Measurements from ENCODE around the gene SWSAP1. TPM values are rescaled to one million over a fixed set of nuclear protein-coding genes. Genes with fewer than 3 reads are reported as not detected.

The SWSAP1 gene
- total and polyA plus RNA-seq, 2 of the 8 experiments (the other 6 are each of a cell fraction or from before 2014, with no cell fraction given) = 3.1 to 5.2 TPM

GRCh38 chr19:11382898-11383705 is 8.6 kb downstream of the SWSAP1 start (continued):
- no peak for TF ChIP-seq GABPA (IDR thresholded peaks at IDR 0.05; ENCODE audit: borderline replicate concordance, insufficient read depth, low read length)
- peak; percentile 92 to 94 (median 92) for TF ChIP-seq CTCF (IDR thresholded peaks at IDR 0.05; ENCODE audit: control extremely low read depth in 1 of 3, insufficient read depth in 1 of 3, low read depth in 1 of 3, low read length in 3 of 3)
- peak; percentile 79 for TF ChIP-seq MAX (IDR thresholded peaks at IDR 0.05)
- TF ChIP-seq RBBP5 (IDR thresholded peaks at IDR 0.05; ENCODE audit: borderline replicate concordance, low read depth, low read length) = peak; percentile 1; the same call in 1 of the 2 replicates
- TF ChIP-seq SAP30 (IDR thresholded peaks at IDR 0.05; ENCODE audit: insufficient read depth, insufficient replicate concordance, low read length) = no peak
- TF ChIP-seq HDAC2 (IDR thresholded peaks at IDR 0.05; ENCODE audit: borderline replicate concordance in 1 of 2, low read depth in 2 of 2, low read length in 2 of 2) = 0 out of 4 replicates have a peak, but pooled peaks of 1 of the 2 experiments have one; percentile 47
- no peak for TF ChIP-seq SUZ12 (IDR thresholded peaks at IDR 0.05; ENCODE audit: low read length)
- TF ChIP-seq KDM1A (IDR thresholded peaks at IDR 0.05; ENCODE audit: borderline replicate concordance, low read length) = peak; percentile 95
- TF ChIP-seq CHD2 (IDR thresholded peaks at IDR 0.05; ENCODE audit: low read length) = no peak
- TF ChIP-seq YY1 (IDR thresholded peaks at IDR 0.05; ENCODE audit: low read depth, low read length) = 0 out of 2 replicates have a peak, but pooled peaks have one; percentile 8
